AG04449 (cell line): ENCODE results near the gene ALPI.

Experiments
- CTCF ChIA-PET: fragments of 350-600 bp; formaldehyde crosslinking; extraction: SDS; loops from one replicate; lab custom pipeline; 2021; ENCODE audit warnings: antibody characterized with exemption; lab: Yijun Ruan, JAX
- POLR2A ChIA-PET: fragments of 400-600, 350-600 bp; formaldehyde crosslinking; extraction: SDS; loops from one replicate; lab custom pipeline; 2020; ENCODE audit warnings: antibody characterized with exemption, inconsistent platforms; lab: Yijun Ruan, JAX
- DNase-seq: peaks from one replicate; pipeline ENCODE4 v3.0.0-alpha.2; 2010; ENCODE audit warnings: low read depth, low spot score
- H3K4me3 ChIP-seq: 2 replicates; pipeline ENCODE4 v1.5.1; 2011; ENCODE audit warnings: low read depth, mild to moderate bottlenecking, control low read depth, low read length
- CTCF ChIP-seq: IDR thresholded peaks from one replicate; pipeline ENCODE4 v1.5.1; 2011; ENCODE audit warnings: mild to moderate bottlenecking, moderate library complexity, low read length, control low read depth, inconsistent platforms; ENCODE audit not compliant: insufficient read depth; ENCODE audit errors: missing control alignments

The ALPI gene

GRCh38 chr2:232412986-232413385, 43.0 kb upstream of the ALPI start:
- ChIA-PET POLR2A (no interaction called here), CTCF (interaction anchor here (1.0 kb wide), 1 partner anchor 88 kb away, joined by 3 read pairs; no protein-coding TSS in a partner anchor)
- H3K4me3 ChIP-seq = no peak overlapping the region
- TF ChIP-seq CTCF = no peak
- DNase-seq = no peak

DNA sequence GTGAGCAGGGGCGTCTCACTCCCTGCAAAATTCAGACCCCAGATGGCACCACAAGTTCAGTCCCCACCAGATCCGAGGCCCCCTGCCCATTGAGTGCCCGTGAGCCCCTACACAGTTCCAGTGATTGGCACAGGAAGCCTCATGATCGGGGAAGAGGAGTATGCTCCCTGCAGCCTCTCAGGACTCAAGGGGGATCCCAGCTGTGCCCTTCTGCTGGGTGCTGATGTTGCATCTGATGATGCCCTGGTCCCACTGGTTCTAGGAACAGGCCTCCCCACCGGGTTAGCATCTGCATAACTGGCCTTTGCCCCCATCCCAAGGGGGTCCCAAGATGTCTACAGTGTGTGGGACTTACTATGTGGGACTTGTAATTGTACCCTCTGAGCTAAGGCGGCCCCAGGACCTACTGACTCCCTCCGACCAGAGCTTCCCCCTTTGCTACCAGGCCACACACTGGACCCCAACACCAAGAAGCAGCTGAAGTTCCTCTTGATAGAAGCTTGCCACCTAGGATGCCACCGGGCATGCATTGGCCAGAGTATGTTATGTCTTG, 40.7 kb upstream of the ALPI start:
- no peak overlapping the region for H3K4me3 ChIP-seq
- no peak for TF ChIP-seq CTCF
- no peak for DNase-seq
- POLR2A ChIA-PET = no interaction called here
- CTCF ChIA-PET = interaction anchor here (1.1 kb wide), 1 partner anchor 24 kb away, joined by 3 read pairs; no protein-coding TSS in a partner anchor

GRCh38 chr2:232415736-232416520, 40.0 kb upstream of the ALPI start:
- DNase-seq = no peak
- TF ChIP-seq CTCF = no peak
- ChIA-PET POLR2A (no interaction called here), CTCF (interaction anchor here (1.1 kb wide), 1 partner anchor 23 kb away, joined by 3 read pairs; no protein-coding TSS in a partner anchor)
- H3K4me3 ChIP-seq = no peak overlapping the region

GRCh38 chr2:232416521-232417470, 39.2 kb upstream of the ALPI start:
- POLR2A ChIA-PET = no interaction called here

GRCh38 chr2:232417489-232417888, 38.5 kb upstream of the ALPI start:
- TF ChIP-seq CTCF = no peak
- CTCF ChIA-PET = interaction anchor here (1.7 kb wide), 1 partner anchor 22 kb away, joined by 4 read pairs; no protein-coding TSS in a partner anchor
- POLR2A ChIA-PET = no interaction called here
- no peak for DNase-seq
- H3K4me3 ChIP-seq = no peak overlapping the region

More at GRCh38 chr2:232416521-232417470, 39.2 kb upstream of the ALPI start:
- no peak for TF ChIP-seq CTCF
- no peak overlapping the region for H3K4me3 ChIP-seq
- no peak for DNase-seq
- CTCF ChIA-PET = interaction anchor here (1.7 kb wide), 1 partner anchor 23 kb away, joined by 4 read pairs; no protein-coding TSS in a partner anchor
